PC-3 (cell line): ENCODE results near the gene AJUBA. TPM values are rescaled to one million over a fixed set of nuclear protein-coding genes. Genes with fewer than 3 reads are reported as not detected.
A peak's percentile ranks its signal among the peaks of the same experiment; 100 is the strongest.

Experiments
- ATAC-seq: fragments of 200-7000 bp; cut with Tn5 transposase; 2 replicates; pipeline ENCODE4 v1.9.1; 2020; ENCODE audit warnings: mild to moderate bottlenecking, moderate library complexity
- BruUV-seq: library from RNA; stranded (reverse); fragments of 400-500 nt; replicated peaks from 2 replicates; lab custom pipeline; 2021; lab: Mats Ljungman, UMichigan
- CTCF ChIA-PET: fragments of 300-600 bp; sonication (Branson Sonifier 250); formaldehyde crosslinking; loops from one replicate; lab custom pipeline; 2022; ENCODE audit warnings: antibody characterized with exemption; lab: Charles Lee
- POLR2A ChIA-PET: fragments of 300-600 bp; sonication (Branson Sonifier 250); formaldehyde crosslinking; loops from one replicate; lab custom pipeline; 2022; ENCODE audit warnings: antibody characterized with exemption; ENCODE audit not compliant: unreplicated experiment; lab: Charles Lee
- DNase-seq: peaks from one replicate; pipeline ENCODE4 v3.0.0-alpha.2; 2015
- H2AFZ ChIP-seq: fragments of 300-600 bp; sonication (generic); 2 replicates; pipeline ENCODE4 v1.6.0; 2016; ENCODE audit warnings: antibody characterized with exemption, low read length
- H3F3A ChIP-seq: fragments of 300-600 bp; sonication (generic); one replicate; pipeline ENCODE4 v1.6.0; 2017; ENCODE audit warnings: antibody characterized with exemption, low read length, control low read depth, mild to moderate bottlenecking; ENCODE audit not compliant: unreplicated experiment
- H3K27ac ChIP-seq: fragments of 300-600 bp; sonication (generic); 2 replicates; pipeline ENCODE4 v1.5.1; 2016; ENCODE audit warnings: mild to moderate bottlenecking, low read length
- H3K27me3 ChIP-seq: fragments of 300-600 bp; sonication (generic); 2 replicates; pipeline ENCODE4 v1.6.1; 2016; ENCODE audit warnings: low read length, mixed read lengths
- H3K36me3 ChIP-seq: fragments of 300-600 bp; sonication (generic); 2 replicates; pipeline ENCODE4 v1.6.1; 2016; ENCODE audit warnings: low read depth, mixed run types, low read length, mixed read lengths
- H3K4me1 ChIP-seq: fragments of 300-600 bp; sonication (generic); 2 replicates; pipeline ENCODE4 v1.5.1; 2016; ENCODE audit warnings: low read length; ENCODE audit not compliant: insufficient read depth
- H3K4me2 ChIP-seq: fragments of 300-600 bp; sonication (generic); 2 replicates; pipeline ENCODE4 v1.6.0; 2016; ENCODE audit warnings: low read length
- H3K4me3 ChIP-seq: fragments of 300-600 bp; sonication (generic); 2 replicates; pipeline ENCODE4 v1.5.1; 2016; ENCODE audit warnings: mild to moderate bottlenecking, low read length, mixed read lengths
- H3K79me2 ChIP-seq: fragments of 300-600 bp; sonication (generic); 2 replicates; pipeline ENCODE4 v1.6.1; 2017; ENCODE audit warnings: low read length, mixed read lengths
- H3K9ac ChIP-seq: fragments of 300-600 bp; sonication (generic); 2 replicates; pipeline ENCODE4 v1.6.0; 2016; ENCODE audit warnings: mild to moderate bottlenecking, low read length
- H3K9me2 ChIP-seq: fragments of 300-600 bp; sonication (generic); replicated peaks from 2 replicates; pipeline ENCODE4 v1.6.1; 2016; ENCODE audit warnings: mixed run types, low read length, mixed read lengths
- H3K9me3 ChIP-seq: fragments of 300-600 bp; sonication (generic); 2 replicates; pipeline ENCODE4 v1.6.1; 2016; ENCODE audit warnings: low read length, mixed read lengths
- H4K20me1 ChIP-seq: fragments of 300-600 bp; sonication (generic); 2 replicates; pipeline ENCODE4 v1.6.1; 2016; ENCODE audit warnings: low read length, mixed read lengths
- CTCF ChIP-seq: fragments of 300-600 bp; sonication (generic); conservative IDR thresholded peaks from 2 replicates; pipeline ENCODE4 v1.5.1; 2017; ENCODE audit warnings: antibody characterized with exemption, low read depth, mild to moderate bottlenecking, low read length
- EZH2 ChIP-seq: fragments of 300-600 bp; sonication (generic); IDR thresholded peaks from one replicate; pipeline ENCODE4 v1.6.1; 2017; ENCODE audit warnings: antibody characterized with exemption, mild to moderate bottlenecking, low read length; ENCODE audit not compliant: unreplicated experiment
- EZH2phosphoT487 ChIP-seq: fragments of 300-600 bp; sonication (generic); IDR thresholded peaks from 2 replicates; pipeline ENCODE4 v1.6.1; 2018; ENCODE audit warnings: mild to moderate bottlenecking, antibody characterized with exemption, low read length, borderline replicate concordance
- intact Hi-C: fragments of 100-400 bp; cut with micrococcal nuclease; formaldehyde crosslinking; loops from 2 replicates; pipeline ENCODE4 v1.9.0; 2023
- total RNA-seq: library from RNA; depleted of rRNA; stranded (reverse); fragments of >200 nt; gene quantifications from 2 replicates; pipeline ENCODE4 v1.2.3, GENCODE V29; 2014

Gene AJUBA
- total RNA-seq, 1 experiment from 2014 or later: 81.1 TPM

- Histone ChIP-seq H3F3A (no peaks in the 10 kb centered on the region), H3K9me2 (no peaks in the 10 kb centered on the region), H3K9me3 (no peaks in the 10 kb centered on the region), H3K79me2 (peaks cover 21% of the 10 kb centered on the region), H3K36me3 (no peaks in the 10 kb centered on the region; the same call in 1 of the 2 replicates), H2AFZ (no peak overlapping the region), H3K4me2 (no peak overlapping the region), H4K20me1 (no peaks in the 10 kb centered on the region), H3K27me3 (no peaks in the 10 kb centered on the region), H3K4me3 (no peak overlapping the region), H3K27ac (no peak overlapping the region), H3K4me1 (no peaks in the 10 kb centered on the region; the same call in 1 of the 2 replicates), H3K9ac (no peak overlapping the region)
- peak; percentile 95 for TF ChIP-seq CTCF
- TF ChIP-seq EZH2: no peak
- TF ChIP-seq EZH2phosphoT487: no peak
- ATAC-seq: peak; percentile 49
- BruUV-seq: no TSS peak
- ChIA-PET POLR2A (interaction anchor here (0.5 to 0.6 kb wide), 5 partner anchors 9 to 192 kb away, joined by 3 to 20 read pairs (median 16); no protein-coding TSS in a partner anchor), CTCF (interaction anchor here (0.5 to 1.9 kb wide), 21 partner anchors 9 to 531 kb away, joined by 3 to 27 read pairs (median 5); partner anchors contain the start of genes ACIN1, C14orf119, CDH24 and HAUS4)
- DNase-seq: peak; percentile 94
- intact Hi-C loops: loop anchor here (1.0 to 10.0 kb wide), 3 partner anchors 72 to 198 kb away; partner anchors contain the start of gene SLC7A8
These were observed 4.2 kb upstream of the AJUBA start for GRCh38 chr14:22986508-22987054.

DNA sequence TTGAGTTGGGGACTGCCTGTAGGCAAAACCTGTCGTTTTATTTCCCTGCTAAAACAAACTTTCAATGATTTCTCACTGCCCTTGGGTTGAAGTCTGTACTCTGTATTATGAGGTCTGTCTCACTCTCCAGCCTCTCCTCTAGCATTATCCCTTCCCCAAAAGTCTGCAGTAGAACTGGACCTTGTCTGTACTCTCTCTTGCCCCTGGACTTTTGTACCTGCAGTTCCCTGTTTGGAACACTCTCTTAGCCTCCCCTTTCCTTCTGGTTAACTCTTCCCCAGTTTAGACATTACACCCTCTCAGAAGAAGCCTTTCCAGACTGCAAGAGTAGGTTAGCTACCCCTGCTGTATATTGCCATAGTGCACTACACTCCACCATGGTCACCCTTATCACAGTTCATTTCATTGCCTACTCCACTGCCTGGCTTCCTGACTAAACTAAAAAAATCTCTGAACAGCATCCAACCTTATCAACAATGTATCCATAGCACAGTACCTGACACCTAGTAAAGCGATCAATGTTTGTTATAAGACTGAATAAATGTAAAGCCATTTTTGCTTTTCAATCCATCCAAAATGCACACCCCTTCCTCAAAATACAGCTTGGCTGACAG, 3.6 kb upstream of the AJUBA start:
- no peaks in the 10 kb centered on the region for H3K9me2 ChIP-seq
- no peak overlapping the region for H3K4me2 ChIP-seq
- BruUV-seq: no TSS peak
- intact Hi-C loops: loop anchor here (1.0 to 10.0 kb wide), 3 partner anchors 72 to 199 kb away; partner anchors contain the start of gene SLC7A8
- no peaks in the 10 kb centered on the region for H3F3A ChIP-seq
- no peak overlapping the region for H2AFZ ChIP-seq
- H3K27ac ChIP-seq: no peak overlapping the region
- H3K9me3 ChIP-seq: no peaks in the 10 kb centered on the region
- ATAC-seq (no peak), DNase-seq (no peak)
- H3K9ac ChIP-seq: no peak overlapping the region
- no peak overlapping the region for H3K4me3 ChIP-seq
- no peaks in the 10 kb centered on the region; the same call in 1 of the 2 replicates for H3K4me1 ChIP-seq
- TF ChIP-seq EZH2phosphoT487 (no peak), CTCF (no peak), EZH2 (no peak)
- no peaks in the 10 kb centered on the region; the same call in 1 of the 2 replicates for H3K36me3 ChIP-seq
- CTCF ChIA-PET: interaction anchor here (0.6 to 1.9 kb wide), 20 partner anchors 9 to 532 kb away, joined by 3 to 27 read pairs (median 6); partner anchors contain the start of genes ACIN1, C14orf119, CDH24 and HAUS4
- H4K20me1 ChIP-seq: no peaks in the 10 kb centered on the region
- H3K79me2 ChIP-seq: peaks cover 27% of the 10 kb centered on the region
- POLR2A ChIA-PET: interaction anchor here (0.5 to 0.6 kb wide), 5 partner anchors 8 to 192 kb away, joined by 3 to 20 read pairs (median 16); no protein-coding TSS in a partner anchor
- H3K27me3 ChIP-seq: no peaks in the 10 kb centered on the region
